Right lung (tissue), 5 donors: Measurements from ENCODE around the gene PDE4D. TPM values are rescaled to one million over a fixed set of nuclear protein-coding genes. Genes with fewer than 3 reads are reported as not detected.
A peak's percentile ranks its signal among the peaks of the same experiment; 100 is the strongest.
"Not testable (repeated sequence)": the region's sequence is repeated elsewhere in the genome, so short reads cannot be mapped to it uniquely, and the experiment has no call there.

ENCODE experiments used
- DNase-seq, 2 donors: peaks; one replicate each; pipeline ENCODE4 v3.0.0-alpha.2; 2013
- polyA plus RNA-seq, 5 donors: library from polyadenylated mRNA; unstranded; fragments of 120-200 nt; gene quantifications; one replicate each; pipeline versions ENCODE4 v1.2.1 to v1.2.3, GENCODE V29; 2013; ENCODE audit warnings: inconsistent platforms in 1 of 5, low replicate concordance in 1 of 5; ENCODE audit not compliant: insufficient read length in 5 of 5, insufficient read depth in 1 of 5

PDE4D gene
- polyA plus RNA-seq, 5 donors = 14.6 to 27.4 (median 22.0) TPM

DNA sequence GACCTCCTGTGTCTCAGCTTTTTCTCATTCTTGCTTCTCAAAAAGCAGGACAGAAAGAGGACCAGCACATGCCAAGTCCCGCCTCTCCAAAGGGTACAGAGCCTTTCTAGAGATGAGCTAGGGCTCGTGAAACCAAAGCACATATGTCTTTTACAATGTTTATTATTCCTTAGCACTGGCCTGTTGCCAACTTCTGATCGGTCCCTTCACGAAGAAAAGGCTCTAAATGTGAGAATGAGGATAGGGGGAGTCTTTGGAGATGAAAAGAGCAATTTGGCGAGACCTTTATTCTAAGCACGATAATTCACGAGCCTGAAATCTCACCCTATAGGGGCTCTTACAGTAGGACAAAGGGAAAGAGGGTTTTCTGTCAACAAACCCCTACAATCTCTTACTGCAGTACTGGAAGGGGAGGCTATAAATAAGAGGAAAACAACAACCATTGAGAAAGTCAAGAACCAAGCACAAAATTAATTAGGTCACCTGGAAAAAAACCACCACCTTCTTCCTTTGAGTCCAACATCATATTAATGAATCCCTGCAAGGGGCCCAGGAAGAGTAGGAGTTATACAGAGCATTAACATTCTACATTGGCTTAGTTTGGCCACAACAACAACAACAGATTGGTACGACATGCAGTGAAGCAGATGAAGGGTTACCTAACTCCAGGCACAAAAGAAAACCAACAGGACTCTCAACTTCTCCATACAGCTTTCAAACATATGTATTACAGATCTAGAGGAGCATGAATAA, 309.5 kb downstream of the PDE4D start:
- DNase-seq = no peak

DNA sequence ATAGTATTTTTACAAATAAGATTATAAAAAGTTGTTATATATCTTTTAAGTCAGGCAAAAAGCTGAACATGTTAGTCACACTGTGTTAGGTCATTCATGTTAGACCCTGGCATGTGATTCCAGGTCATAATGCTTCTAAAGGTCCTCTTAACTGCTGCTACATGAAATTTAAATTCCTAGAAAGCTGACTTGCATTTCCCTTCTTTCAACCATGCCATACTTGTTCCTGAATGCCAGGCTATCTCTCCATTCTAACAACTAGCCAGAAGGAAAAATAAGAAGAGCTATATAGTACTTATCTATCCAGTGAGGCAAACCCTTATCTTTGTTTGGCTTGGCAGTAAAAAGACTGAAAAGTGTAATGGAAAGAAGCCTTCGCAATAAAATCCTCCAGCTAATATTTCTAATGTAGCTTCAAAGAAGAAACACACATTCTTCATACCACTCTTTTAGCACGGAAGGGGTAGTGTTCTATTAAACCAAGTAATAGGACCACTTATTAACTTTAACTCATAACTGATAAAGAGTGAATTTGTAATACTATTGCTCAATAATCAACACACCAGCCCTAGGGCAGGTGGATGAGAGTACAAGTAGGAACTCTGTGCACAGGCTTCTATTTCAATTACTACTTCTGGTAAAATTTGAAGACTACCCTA, 310.2 kb downstream of the PDE4D start:
- no peak for DNase-seq

DNA sequence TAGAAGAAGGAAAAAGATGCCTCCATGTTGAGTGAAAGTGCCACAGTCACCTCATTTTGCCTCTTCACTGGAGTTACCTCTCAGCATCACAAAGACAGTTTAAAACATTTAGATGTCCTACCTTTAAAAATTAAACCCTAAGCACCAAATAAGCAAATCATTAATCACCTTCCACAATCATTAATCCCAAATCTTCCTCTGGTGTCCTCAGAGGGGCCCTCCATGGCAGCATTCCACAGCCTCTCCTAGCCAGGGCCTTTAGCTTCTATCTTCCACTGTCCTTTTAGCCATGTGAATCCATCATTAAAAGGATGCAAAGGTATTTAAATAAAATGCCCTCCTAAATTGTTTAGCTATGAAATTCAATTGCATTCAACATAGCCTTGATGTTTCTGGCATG, 310.8 kb downstream of the PDE4D start:
- no peak for DNase-seq

DNA sequence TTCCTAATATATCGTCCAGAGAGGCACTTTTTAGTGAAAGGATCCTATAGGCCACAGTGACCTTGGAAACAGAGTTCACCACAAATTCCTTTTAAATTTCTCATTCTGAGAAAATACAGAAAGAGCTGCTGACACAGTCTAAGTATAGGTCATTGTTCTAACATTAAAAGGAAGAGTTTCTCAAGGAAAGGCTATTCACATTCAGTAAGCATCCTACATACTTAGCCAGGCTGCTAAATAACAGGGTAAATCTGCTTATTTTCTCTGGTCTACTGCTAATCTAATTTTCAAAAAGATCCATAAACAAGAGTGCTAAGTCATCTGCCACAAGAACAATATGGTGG, 313.7 kb downstream of the PDE4D start:
- DNase-seq = no peak

DNA sequence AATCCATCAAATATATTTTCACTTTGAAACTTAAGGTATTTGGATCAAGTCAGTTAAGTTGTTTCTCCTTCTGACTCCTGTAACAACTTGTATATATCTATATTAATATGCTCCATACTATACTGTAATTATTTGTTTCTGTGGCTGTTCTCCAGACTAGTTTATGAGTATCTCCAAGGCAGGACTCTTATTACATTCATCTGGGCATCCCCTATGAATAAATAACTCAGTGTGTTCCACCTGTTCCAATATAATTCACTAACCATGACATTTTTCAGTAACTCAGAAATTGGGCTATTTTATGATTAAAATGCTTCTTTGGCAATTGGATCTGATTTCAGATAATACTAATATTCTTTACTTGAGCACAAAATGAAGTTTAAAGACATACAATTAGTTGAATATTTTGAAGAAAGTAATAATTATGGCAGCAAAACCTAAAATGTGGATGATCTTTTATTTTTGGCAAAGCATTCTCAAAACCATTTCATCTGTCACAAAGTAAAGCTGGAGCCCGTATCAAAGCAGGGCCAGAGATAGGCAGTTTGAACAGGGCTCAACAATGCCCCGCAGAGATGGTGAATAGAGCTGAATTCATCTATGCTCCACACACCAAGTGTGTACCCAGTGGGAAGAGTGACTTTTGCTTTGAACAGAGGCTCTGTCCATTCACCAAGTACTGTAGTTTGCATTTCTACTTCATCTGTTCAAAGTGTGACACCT, 314.3 kb downstream of the PDE4D start:
- no peak for DNase-seq

DNA sequence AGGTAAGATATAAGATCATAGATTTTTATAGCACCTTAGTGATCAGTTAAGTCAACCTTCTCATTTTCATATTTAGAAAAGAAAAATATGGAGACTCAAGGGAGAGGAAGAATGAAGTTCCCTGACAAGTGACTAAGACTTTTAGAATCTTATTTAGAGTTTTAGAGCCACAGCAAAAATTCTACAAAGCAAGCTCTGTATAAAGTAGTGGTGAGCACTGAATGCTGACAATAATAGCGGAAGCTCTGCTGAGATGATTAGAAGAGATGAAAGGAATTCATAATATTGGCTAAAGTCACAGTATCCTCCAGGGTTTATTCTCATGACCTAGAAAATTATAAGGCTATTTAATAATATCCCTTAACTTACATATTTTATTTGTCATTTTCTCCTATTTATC, 316.0 kb downstream of the PDE4D start:
- no peak for DNase-seq

DNA sequence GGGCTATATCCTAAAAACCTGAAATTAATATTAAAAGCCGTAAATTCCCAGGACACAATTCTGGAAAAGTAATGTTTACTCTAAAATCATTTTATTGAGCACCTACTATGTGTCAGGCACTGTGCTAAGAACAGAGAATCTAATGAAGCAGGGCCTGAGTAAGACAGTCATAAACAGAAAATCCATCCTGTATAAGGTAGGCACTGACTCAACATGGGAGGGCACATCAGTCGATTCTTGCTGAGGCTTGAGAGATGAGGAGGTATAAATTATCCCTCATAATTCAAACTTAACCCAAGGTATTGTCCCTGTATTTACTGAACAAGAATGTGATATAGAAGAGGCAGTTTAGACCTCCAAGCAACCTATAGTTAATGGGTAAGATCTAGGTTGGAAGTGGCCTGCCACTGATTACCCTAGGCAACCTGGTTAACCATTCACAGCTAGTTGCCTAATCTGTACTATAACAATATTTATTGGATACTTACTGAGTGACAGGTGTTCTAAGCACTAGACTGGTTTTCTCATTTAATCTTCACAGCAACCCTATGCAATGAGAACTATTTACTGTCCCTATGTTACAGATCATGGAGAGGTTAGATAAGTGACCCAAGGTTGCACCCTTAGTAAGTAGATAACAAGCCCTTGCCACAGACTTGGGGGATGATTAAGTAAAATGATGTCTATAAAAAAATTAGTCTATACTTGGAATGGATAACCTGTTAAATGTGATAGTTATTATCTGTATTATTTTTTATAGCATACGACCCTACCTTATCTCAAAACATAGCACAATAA, 317.7 kb downstream of the PDE4D start:
- DNase-seq = no peak

DNA sequence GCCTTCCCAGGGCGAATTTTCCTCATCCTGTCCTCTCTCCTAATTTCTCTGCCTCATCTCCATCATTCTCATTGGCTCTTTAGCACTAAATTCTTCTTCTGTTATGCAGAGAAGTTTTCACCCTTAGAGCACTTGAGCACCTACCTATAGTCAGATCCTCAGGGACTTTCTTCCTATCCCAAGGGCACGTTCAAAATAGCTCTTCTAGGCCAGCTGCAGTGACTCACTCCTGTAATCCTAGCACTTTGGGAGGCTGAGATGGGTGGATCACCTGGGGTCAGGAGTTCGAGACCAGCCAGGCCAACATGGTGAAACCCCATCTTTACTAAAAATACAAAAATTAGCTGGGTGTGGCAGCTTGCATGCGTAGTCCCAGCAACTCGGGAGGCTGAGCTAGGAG, 320.0 kb downstream of the PDE4D start:
- not testable (repeated sequence) for DNase-seq

DNA sequence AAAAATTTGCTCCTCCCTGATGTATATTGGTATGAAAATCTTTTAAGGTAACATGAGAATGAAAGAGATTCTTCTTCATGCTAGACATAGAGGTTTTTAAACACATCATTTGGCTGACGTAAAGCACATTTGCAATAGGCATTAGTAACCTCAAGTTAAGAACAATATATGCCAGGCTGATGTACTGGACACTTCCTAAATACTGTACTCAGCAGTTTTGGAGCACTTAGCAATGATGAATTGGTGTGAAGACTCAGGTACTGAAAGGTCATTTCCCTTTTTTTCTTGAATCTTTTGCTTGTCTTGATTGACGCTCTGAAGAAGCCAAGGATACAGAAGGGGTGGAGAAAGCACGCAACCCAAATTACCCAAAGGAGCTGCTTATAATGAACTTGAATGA, 322.5 kb downstream of the PDE4D start:
- DNase-seq = no peak

DNA sequence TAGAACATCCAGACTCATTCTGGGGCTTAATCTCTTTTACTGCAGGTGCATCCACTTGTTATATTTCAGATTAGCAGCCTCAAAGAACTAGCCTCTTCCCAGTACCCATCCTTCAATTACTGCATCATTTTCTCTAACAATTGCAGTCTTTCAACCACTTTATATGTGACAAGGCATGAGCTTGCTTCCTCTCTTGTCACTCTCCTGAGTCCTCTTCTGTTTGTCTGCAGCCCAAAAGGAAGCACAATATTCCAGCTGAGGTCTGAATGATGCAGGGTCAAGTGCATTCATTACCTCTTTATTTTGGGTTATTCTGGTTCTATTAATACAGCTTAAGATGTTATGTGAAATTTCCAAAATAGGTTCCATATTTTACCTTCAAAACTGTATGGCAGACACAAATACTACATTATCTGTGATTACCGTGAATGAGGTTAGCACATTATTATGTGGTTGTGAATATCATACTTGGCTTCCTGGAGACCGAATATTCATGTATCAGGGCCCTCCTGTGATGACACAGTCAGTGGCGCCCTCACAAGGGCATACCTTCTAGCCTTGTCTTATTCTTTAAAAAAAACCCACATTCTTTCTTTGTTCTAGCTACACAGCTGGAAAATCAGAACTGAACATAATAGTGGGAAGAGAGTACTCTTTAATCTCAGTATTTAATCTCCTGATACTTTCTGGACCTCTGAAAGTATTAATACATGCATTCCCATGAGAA, 323.8 kb downstream of the PDE4D start:
- no peak for DNase-seq

DNA sequence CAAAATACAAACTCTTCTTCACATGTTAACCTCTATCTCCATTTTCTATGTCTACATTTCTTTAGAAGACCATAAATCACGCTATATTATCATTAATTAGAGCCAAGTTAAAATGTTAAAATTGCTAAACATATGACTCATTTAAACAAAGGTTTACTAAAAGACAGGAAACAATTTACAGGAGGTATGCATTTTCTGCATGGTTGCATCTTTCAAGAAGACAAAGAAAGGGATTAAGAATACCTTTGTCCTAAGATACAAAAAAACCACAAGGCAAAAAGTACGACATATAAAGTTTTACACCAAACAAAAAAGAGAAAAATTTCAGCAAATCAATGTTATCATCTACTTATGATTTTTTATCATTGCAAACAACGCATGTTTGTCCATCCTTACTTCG, 324.4 kb downstream of the PDE4D start:
- DNase-seq = no peak

DNA sequence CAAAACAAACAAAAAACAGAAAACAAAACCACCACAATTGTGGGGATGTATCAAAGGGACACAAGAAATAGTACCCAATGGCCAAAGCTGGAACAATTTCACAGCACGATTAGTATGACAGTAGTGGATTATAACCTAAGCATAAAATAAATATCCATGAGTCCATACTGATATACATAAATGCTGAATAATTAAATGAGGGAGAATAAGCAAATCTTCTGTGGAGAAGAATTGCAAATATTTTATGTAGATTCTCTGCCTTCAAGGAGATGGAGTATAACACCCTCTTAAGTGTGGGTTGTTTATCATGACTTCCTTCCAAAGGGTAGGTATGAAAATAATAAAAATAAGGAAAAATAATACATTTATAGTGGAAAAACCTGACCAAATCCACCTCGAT, 325.4 kb downstream of the PDE4D start:
- DNase-seq = no peak

DNA sequence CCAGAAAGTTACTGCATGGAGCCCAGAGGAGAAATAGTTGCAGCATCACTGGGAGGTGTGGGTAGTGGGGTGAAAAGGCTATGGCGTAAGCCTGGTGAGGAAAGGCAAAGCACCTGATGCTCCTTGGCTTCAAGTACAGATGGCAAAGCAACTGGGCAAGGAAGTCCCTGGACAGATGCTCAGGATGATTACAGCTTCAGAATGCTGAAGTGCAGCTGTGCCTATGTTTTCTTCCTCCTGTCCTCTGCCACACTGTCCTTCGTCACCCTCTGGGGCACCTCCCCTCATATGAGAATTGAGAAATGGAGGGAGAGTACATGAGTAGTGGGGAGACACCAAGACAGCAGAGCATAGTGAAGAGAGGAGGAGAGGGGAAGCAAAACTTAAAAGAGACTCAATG, 328.0 kb downstream of the PDE4D start:
- no peak for DNase-seq

DNA sequence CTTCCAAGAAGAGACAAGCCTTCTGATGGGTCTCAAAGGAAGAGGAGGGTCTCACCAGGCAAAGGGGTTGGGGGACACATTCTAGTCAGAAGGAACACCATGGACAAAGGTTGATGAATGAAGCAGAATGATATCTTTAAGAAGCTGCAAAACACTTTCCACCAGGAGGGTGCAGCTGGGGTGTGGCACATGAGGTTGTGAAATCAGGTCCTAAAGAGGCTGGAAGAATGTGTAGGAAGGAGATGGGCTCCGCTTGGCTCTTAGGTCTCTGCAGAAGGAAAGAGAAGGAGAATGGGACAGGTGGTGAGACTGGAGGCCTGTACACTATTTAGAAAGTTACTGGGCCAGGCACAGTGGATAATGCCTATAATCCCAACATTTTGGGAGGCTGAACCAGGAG, 328.6 kb downstream of the PDE4D start:
- DNase-seq = no peak

DNA sequence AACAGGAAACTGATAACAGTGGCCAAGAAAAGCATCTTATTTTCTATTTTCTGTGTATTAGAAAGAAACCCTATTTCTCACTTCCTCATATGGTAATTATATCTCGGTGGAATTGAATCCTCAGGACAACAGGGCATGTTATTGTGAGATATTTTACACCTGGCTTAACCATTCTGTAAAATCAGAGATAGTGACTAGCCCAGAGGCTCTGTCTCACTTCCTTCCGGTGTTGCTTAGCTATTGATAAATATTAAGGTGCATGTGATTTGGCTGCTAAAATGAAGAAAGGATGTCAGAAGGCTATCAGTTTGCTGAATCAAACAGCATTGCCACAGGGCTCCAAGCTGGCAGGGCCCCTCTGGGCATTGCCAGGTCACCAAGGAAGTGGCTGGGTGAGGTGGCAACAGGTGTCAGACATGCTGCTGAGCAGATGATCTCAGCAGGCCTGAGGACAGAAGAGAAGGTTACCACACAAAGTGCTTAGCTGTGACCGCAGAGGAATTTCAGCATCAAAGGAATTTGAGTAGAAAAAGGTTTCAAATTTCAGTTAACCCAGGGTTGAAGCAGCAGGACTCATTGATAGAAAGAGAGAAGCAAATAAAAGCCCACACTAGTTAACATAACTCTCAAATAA, 330.7 kb downstream of the PDE4D start:
- DNase-seq = no peak

DNA sequence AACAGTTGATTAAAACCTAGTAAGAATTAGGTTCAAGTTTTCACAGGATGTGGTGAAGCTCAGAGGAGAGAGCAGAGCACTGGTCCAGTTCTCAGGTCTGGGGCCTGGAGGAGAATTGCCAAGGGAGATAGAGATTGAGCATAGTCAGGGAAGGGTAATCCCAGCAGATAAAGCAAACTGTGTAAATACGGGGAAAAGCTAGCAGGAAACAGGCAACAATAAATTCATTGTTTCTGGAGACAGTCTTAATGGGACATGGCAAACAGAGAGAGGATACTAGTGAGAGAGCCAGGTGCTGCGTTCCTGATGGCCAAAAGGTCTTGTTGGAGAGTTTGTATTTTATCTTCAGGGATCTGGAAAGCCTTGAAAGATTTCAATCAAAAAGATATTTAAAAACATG, 333.0 kb downstream of the PDE4D start:
- DNase-seq = no peak

DNA sequence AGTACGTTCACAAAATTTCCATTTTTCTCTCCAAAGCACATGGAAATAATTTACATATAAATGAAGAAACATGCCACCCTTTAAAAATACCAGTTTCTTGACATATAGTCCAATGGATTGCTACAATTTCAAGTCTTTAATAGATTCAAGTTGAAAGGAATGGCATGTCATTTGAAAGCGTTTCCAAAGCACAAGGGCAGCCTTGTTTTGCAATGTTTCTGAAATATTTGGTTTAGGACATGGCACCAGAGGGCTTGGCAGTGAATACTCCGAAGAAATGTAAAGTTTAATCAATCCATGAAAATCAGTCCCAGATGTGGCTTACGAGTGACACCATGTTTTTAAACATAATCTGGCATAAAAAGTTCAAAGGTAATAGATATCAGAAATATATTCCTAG, 333.7 kb downstream of the PDE4D start:
- no peak for DNase-seq

DNA sequence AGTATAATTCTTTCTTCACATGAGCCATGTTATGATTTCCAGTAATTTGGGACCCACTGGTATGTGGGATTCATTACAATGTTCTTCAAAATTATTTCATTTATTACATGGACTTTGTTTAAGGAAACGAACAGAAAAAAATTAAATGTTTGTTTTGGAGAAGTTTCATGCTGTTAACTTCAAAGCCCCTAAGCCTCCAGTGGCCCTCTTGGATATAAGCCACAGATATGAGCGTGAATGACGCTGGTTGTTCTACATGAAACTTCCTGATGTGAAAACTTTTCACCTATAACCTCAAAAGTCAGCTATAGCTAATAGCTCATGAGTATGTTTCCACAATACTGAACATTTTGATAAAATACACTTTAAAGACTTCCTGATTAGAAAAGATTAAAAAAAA, 334.2 kb downstream of the PDE4D start:
- peak in 1 of 2 donors; percentile 28 for DNase-seq

DNA sequence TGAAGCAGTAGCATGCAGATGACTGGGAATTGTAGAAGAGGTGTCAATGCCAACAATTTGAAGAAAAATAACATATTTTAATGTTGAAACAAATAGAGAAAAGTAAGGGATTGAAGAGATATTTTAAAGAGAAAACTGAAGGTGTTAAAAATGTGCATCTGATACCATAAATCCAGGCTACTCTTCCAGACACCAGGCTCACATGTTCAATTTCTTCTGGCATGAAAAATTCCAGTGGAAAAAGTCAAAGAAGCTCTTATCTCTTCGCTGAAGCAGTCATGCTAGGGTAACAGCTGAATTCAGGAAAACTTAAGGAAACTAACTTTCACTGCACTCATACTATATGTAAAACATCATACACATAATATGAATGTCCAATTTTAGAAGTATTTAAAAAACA, 335.0 kb downstream of the PDE4D start:
- no peak for DNase-seq

DNA sequence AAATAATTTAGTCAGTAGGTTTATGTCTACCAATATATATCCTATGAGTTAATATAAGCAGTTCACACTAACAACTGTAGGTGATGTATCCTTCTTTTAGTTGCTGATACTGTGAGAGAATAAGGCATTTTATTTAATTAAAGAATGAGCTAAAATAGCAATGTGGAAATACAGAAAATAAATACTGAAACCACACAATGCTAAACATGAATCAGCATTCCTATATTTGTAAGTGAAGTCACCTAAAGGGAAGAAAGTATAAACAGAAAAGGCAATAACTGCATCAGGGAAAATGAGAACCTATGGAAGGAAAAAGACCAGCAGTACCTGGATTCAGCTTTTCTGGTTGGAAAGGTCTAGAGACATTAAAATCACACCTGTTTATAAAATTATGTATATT, 336.0 kb downstream of the PDE4D start:
- DNase-seq = no peak

DNA sequence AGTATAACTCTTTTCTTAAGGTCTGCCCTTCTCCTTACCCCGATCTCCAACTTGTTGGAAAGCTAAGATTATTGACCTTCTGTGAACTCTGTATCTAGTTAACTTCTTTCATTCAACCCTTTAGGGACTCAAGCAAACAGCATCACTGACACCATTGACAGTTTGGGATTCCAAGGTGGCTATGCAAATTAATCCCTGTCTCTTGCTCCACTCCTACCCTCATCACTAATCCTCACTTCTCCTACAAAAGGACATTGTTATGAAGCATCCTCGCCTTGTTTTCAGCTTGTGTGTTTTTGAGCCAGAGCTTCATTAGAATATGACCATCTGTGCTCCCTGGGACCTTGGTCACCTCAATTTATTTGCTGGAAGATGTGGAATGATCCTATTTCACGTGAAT, 337.9 kb downstream of the PDE4D start:
- no peak for DNase-seq
